Thoracic aorta endothelial cell (primary cell): ENCODE measurements around the gene KRTAP10-7. TPM values are rescaled to one million over a fixed set of nuclear protein-coding genes. Genes with fewer than 3 reads are reported as not detected.

ENCODE experiments used
- total RNA-seq: library from RNA; depleted of rRNA; stranded (reverse); fragments of >200 nt; gene quantifications from 2 replicates; pipeline ENCODE4 v1.2.3, GENCODE V29; 2012

The KRTAP10-7 gene
- not detected in 2 replicates for total RNA-seq

GRCh38 chr21:44600118-44600978, at the start of gene KRTAP10-7:
KRTAP10-7 (plus strand) TSS chr21:44600597; CDS start chr21:44600622, 25 bp downstream.

GRCh38 chr21:44551340-44551961, 48.9 kb upstream of the KRTAP10-7 start, which contains the start of gene KRTAP10-2:
KRTAP10-2 (minus strand) TSS chr21:44551505; CDS start chr21:44551458, 47 bp downstream.

GRCh38 chr21:44558695-44559094, 41.7 kb upstream of the KRTAP10-7 start, which contains the start of gene KRTAP10-3:
KRTAP10-3 (minus strand) TSS chr21:44558795; CDS start chr21:44558715, 80 bp downstream.

GRCh38 chr21:44573630-44574456, 26.6 kb upstream of the KRTAP10-7 start, which contains the start of gene KRTAP10-4:
KRTAP10-4 (plus strand) TSS chr21:44573729; CDS start chr21:44573759, 30 bp downstream.

GRCh38 chr21:44580231-44580821, 20.1 kb upstream of the KRTAP10-7 start, which contains the start of gene KRTAP10-5:
KRTAP10-5 (minus strand) TSS chr21:44580604; CDS start chr21:44580578, 26 bp downstream.

GRCh38 chr21:44592446-44593311, 7.7 kb upstream of the KRTAP10-7 start, which contains the start of gene KRTAP10-6:
KRTAP10-6 (minus strand) TSS chr21:44592505; CDS start chr21:44592484, 21 bp downstream.

GRCh38 chr21:44612029-44612486, 11.7 kb downstream of the KRTAP10-7 start, which contains the start of gene KRTAP10-8:
KRTAP10-8 (plus strand) TSS chr21:44612079; CDS start chr21:44612101, 22 bp downstream.

GRCh38 chr21:44626673-44627143, 26.3 kb downstream of the KRTAP10-7 start, which contains the start of gene KRTAP10-9:
KRTAP10-9 (plus strand) TSS chr21:44627093; CDS start chr21:44627172, 79 bp downstream.

GRCh38 chr21:44637018-44637850, 36.8 kb downstream of the KRTAP10-7 start, which contains the start of gene KRTAP10-10:
KRTAP10-10 (plus strand) TSS chr21:44637356; CDS start chr21:44637418, 62 bp downstream.

GRCh38 chr21:44646366-44647221, 46.2 kb downstream of the KRTAP10-7 start, which contains the start of gene KRTAP10-11:
KRTAP10-11 (plus strand) TSS chr21:44646414; CDS start chr21:44646459, 45 bp downstream.

Other genes with a start within 250 kb of the KRTAP10-7 start
- gene TRPM2, start 247.0 kb upstream of the KRTAP10-7 start, total RNA-seq = not detected in 2 replicates
- 2.4 and 3.0 TPM in 2 replicates for gene LRRC3, start 145.1 kb upstream of the KRTAP10-7 start, total RNA-seq
- not detected in 2 replicates for gene KRTAP10-1, start 60.4 kb upstream of the KRTAP10-7 start, total RNA-seq
- not detected in 2 replicates for gene KRTAP10-2, start 49.1 kb upstream of the KRTAP10-7 start, total RNA-seq
- gene KRTAP10-3, start 41.8 kb upstream of the KRTAP10-7 start, total RNA-seq = not detected in 2 replicates
- not detected in 2 replicates for gene KRTAP10-4, start 26.9 kb upstream of the KRTAP10-7 start, total RNA-seq
- not detected in 2 replicates for gene KRTAP10-5, start 20.0 kb upstream of the KRTAP10-7 start, total RNA-seq
- gene KRTAP10-6, start 8.1 kb upstream of the KRTAP10-7 start, total RNA-seq = not detected in 2 replicates
- gene KRTAP10-8, start 11.5 kb downstream of the KRTAP10-7 start, total RNA-seq = not detected in 2 replicates
- gene KRTAP10-9, start 26.5 kb downstream of the KRTAP10-7 start, total RNA-seq = not detected in 2 replicates
- not detected in 2 replicates for gene KRTAP10-10, start 36.8 kb downstream of the KRTAP10-7 start, total RNA-seq
- gene KRTAP10-11, start 45.8 kb downstream of the KRTAP10-7 start, total RNA-seq = not detected in 2 replicates
- not detected in 2 replicates for gene KRTAP12-4, start 54.1 kb downstream of the KRTAP10-7 start, total RNA-seq
- gene KRTAP12-3, start 57.3 kb downstream of the KRTAP10-7 start, total RNA-seq = not detected in 2 replicates
- not detected in 2 replicates for gene KRTAP12-2, start 66.3 kb downstream of the KRTAP10-7 start, total RNA-seq
- gene KRTAP12-1, start 81.6 kb downstream of the KRTAP10-7 start, total RNA-seq = not detected in 2 replicates
- not detected in 2 replicates for gene KRTAP10-12, start 96.6 kb downstream of the KRTAP10-7 start, total RNA-seq
- gene TSPEAR, start 111.0 kb downstream of the KRTAP10-7 start, total RNA-seq = not detected in 2 replicates
- 131 and 158 TPM in 2 replicates for gene UBE2G2, start 201.2 kb downstream of the KRTAP10-7 start, total RNA-seq
- gene SUMO3, start 217.5 kb downstream of the KRTAP10-7 start, total RNA-seq = 110 and 111 TPM in 2 replicates